Mammary epithelial cell (primary cell): ENCODE data around the gene GJA3.

Experiments used
- EZH2 ChIP-seq: IDR thresholded peaks from 2 replicates; pipeline ENCODE4 v1.6.1; 2012; ENCODE audit warnings: low read length, inconsistent platforms, borderline replicate concordance
- TF ChIP-seq, protein P1 (sequence below), 2 donors: IDR thresholded peaks in 1 of 2; conservative IDR thresholded peaks in 1 of 2; 2 replicates each; pipeline ENCODE4 v1.5.1; 2011 to 2012; ENCODE audit warnings: inconsistent platforms in 2 of 2, low read length in 2 of 2, mild to moderate bottlenecking in 2 of 2, control low read depth in 1 of 2, low read depth in 1 of 2; ENCODE audit not compliant: insufficient read depth in 1 of 2; ENCODE audit errors: extremely low read depth in 1 of 2

DNA sequence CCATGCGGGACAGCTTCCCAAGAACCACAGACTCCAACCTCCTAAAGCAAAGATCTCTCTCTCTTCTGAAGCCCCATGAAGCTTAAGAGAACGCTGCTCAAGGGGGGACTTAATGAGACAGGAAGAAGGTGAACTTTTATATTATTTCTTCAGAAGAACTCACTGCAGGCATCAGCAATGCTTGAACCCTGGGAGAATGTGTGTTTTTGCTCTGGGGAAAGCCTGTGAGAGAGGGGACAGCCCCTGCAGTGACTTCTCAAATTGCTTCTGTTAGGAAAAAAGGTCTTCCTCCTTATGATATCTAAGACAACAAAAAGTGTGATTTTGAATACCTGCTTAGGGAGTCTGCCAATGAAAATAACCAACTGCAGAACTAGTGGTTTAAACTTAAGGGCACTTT lies 23.0 kb downstream of the GJA3 start:
- TF ChIP-seq, protein P1, sequence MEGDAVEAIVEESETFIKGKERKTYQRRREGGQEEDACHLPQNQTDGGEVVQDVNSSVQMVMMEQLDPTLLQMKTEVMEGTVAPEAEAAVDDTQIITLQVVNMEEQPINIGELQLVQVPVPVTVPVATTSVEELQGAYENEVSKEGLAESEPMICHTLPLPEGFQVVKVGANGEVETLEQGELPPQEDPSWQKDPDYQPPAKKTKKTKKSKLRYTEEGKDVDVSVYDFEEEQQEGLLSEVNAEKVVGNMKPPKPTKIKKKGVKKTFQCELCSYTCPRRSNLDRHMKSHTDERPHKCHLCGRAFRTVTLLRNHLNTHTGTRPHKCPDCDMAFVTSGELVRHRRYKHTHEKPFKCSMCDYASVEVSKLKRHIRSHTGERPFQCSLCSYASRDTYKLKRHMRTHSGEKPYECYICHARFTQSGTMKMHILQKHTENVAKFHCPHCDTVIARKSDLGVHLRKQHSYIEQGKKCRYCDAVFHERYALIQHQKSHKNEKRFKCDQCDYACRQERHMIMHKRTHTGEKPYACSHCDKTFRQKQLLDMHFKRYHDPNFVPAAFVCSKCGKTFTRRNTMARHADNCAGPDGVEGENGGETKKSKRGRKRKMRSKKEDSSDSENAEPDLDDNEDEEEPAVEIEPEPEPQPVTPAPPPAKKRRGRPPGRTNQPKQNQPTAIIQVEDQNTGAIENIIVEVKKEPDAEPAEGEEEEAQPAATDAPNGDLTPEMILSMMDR (conservative IDR thresholded peaks at IDR 0.05 in 1 of 2, IDR thresholded peaks at IDR 0.05 in 1 of 2; ENCODE audit: extremely low read depth in 1 of 2, insufficient read depth in 1 of 2, low read depth in 1 of 2, low read length in 2 of 2): no peak
- no peak for TF ChIP-seq EZH2
